IMR-90 (cell line): ENCODE results near the gene ATP11B. TPM values are rescaled to one million over a fixed set of nuclear protein-coding genes. Genes with fewer than 3 reads are reported as not detected.
A peak's percentile ranks its signal among the peaks of the same experiment; 100 is the strongest.

ENCODE experiments used
- ATAC-seq: fragments of 200-7000 bp; cut with Tn5 transposase; 2 replicates; pipeline ENCODE4 v1.9.1; 2020; ENCODE audit warnings: low read depth, mild to moderate bottlenecking, moderate library complexity
- BruUV-seq: library from RNA; stranded (reverse); fragments of 400-500 nt; replicated peaks from 2 replicates; lab custom pipeline; 2021; lab: Mats Ljungman, UMichigan
- CTCF ChIA-PET: fragments of 300-600 bp; formaldehyde crosslinking; extraction: SDS; loops from one replicate; lab custom pipeline; 2021; ENCODE audit warnings: antibody characterized with exemption; lab: Yijun Ruan, JAX
- POLR2A ChIA-PET: fragments of 300-600 bp; sonication (Branson Sonifier 250); formaldehyde crosslinking; loops from one replicate; lab custom pipeline; 2022; ENCODE audit warnings: antibody characterized with exemption; ENCODE audit not compliant: unreplicated experiment; lab: Charles Lee
- DNase-seq: peaks from one replicate; pipeline ENCODE4 v3.0.0; 2013
- H2AFZ ChIP-seq: replicated peaks from 2 replicates; pipeline ENCODE3; 2013; ENCODE audit warnings: low read length, mild to moderate bottlenecking; ENCODE audit not compliant: poor library complexity
- H2AK5ac ChIP-seq: 2 replicates; pipeline ENCODE4 v1.6.1; 2013; ENCODE audit warnings: low read depth, low read length, inconsistent platforms
- H2AK9ac ChIP-seq: replicated peaks from 2 replicates; pipeline ENCODE3; 2013; ENCODE audit warnings: mild to moderate bottlenecking, low read depth, low read length, moderate library complexity; ENCODE audit not compliant: poor library complexity
- H2BK120ac ChIP-seq: 2 replicates; pipeline ENCODE4 v1.6.1; 2013; ENCODE audit warnings: low read depth, low read length, inconsistent platforms
- H2BK15ac ChIP-seq: 3 replicates; pipeline ENCODE4 v1.6.1; 2013; ENCODE audit warnings: low read depth, low read length, inconsistent platforms
- H2BK20ac ChIP-seq: 2 replicates; pipeline ENCODE4 v1.6.1; 2013; ENCODE audit warnings: low read depth, mild to moderate bottlenecking, inconsistent platforms, low read length, moderate library complexity
- H2BK5ac ChIP-seq: 2 replicates; pipeline ENCODE4 v1.6.1; 2013; ENCODE audit warnings: mild to moderate bottlenecking, low read depth, low read length, inconsistent platforms; ENCODE audit not compliant: poor library complexity, severe bottlenecking
- H3K14ac ChIP-seq: replicated peaks from 2 replicates; pipeline ENCODE4 v1.6.1; 2013; ENCODE audit warnings: low read depth, low read length, inconsistent platforms
- H3K18ac ChIP-seq: 2 replicates; pipeline ENCODE4 v1.6.1; 2013; ENCODE audit warnings: low read depth, low read length, control low read depth
- H3K23ac ChIP-seq: 2 replicates; pipeline ENCODE4 v1.6.1; 2013; ENCODE audit warnings: low read depth, low read length, inconsistent platforms
- H3K27ac ChIP-seq: 2 replicates; pipeline ENCODE4 v1.5.1; 2013; ENCODE audit warnings: mild to moderate bottlenecking, control low read depth, low read length; ENCODE audit not compliant: insufficient read depth
- H3K27me3 ChIP-seq: 2 replicates; pipeline ENCODE4 v1.6.1; 2013; ENCODE audit warnings: low read length; ENCODE audit not compliant: control insufficient read depth, insufficient read depth
- H3K36me3 ChIP-seq: 2 replicates; pipeline ENCODE4 v1.6.1; 2013; ENCODE audit warnings: low read length, mixed read lengths; ENCODE audit not compliant: control insufficient read depth, insufficient read depth
- H3K4ac ChIP-seq: 2 replicates; pipeline ENCODE4 v1.6.1; 2013; ENCODE audit warnings: low read depth, low read length, inconsistent platforms
- H3K4me1 ChIP-seq: 2 replicates; pipeline ENCODE4 v1.6.1; 2013; ENCODE audit warnings: low read length, mixed read lengths; ENCODE audit not compliant: control insufficient read depth, insufficient read depth
- H3K4me2 ChIP-seq: 2 replicates; pipeline ENCODE4 v1.6.1; 2013; ENCODE audit warnings: low read depth, mild to moderate bottlenecking, control low read depth, low read length, moderate library complexity
- H3K4me3 ChIP-seq: 2 replicates; pipeline ENCODE4 v1.5.1; 2013; ENCODE audit warnings: low read depth, mild to moderate bottlenecking, control low read depth, low read length, moderate library complexity; ENCODE audit not compliant: insufficient read depth
- H3K56ac ChIP-seq: 2 replicates; pipeline ENCODE4 v1.6.1; 2013; ENCODE audit warnings: low read length, inconsistent platforms; ENCODE audit not compliant: insufficient read depth; ENCODE audit errors: extremely low read depth
- H3K79me1 ChIP-seq, 2 experiments: 2 replicates each; pipeline ENCODE4 v1.6.1; 2013; ENCODE audit warnings: low read length in 2 of 2, inconsistent platforms in 1 of 2, low read depth in 1 of 2
- H3K9ac ChIP-seq: 2 replicates; pipeline ENCODE4 v1.6.1; 2013; ENCODE audit warnings: low read depth, low read length, control low read depth
- H3K9me1 ChIP-seq: 2 replicates; pipeline ENCODE4 v1.6.1; 2013; ENCODE audit warnings: low read length, inconsistent platforms; ENCODE audit not compliant: insufficient read depth
- H3K9me3 ChIP-seq: 2 replicates; pipeline ENCODE4 v1.6.1; 2013; ENCODE audit warnings: low read length; ENCODE audit not compliant: control insufficient read depth, insufficient read depth
- H4K20me1 ChIP-seq: 2 replicates; pipeline ENCODE4 v1.6.1; 2013; ENCODE audit warnings: low read length, inconsistent platforms; ENCODE audit not compliant: insufficient read depth
- H4K5ac ChIP-seq: 2 replicates; pipeline ENCODE4 v1.6.1; 2013; ENCODE audit warnings: mild to moderate bottlenecking, low read depth, low read length, control low read depth
- H4K8ac ChIP-seq, 2 experiments: 2 replicates each; pipeline ENCODE4 v1.6.1; 2013; ENCODE audit warnings: low read depth in 2 of 2, low read length in 2 of 2, control low read depth in 1 of 2, inconsistent platforms in 1 of 2
- H4K91ac ChIP-seq: 2 replicates; pipeline ENCODE4 v1.6.1; 2013; ENCODE audit warnings: low read depth, low read length, inconsistent platforms; ENCODE audit not compliant: insufficient read depth
- BHLHE40 ChIP-seq: fragments of 150-350 bp; IDR thresholded peaks from 2 replicates; pipeline ENCODE4 v1.6.1; 2016; ENCODE audit warnings: mild to moderate bottlenecking, low read depth, low read length
- CEBPB ChIP-seq: IDR thresholded peaks from 2 replicates; pipeline ENCODE4 v1.6.1; 2012; ENCODE audit warnings: low read depth, low read length, improper control_type of control experiment
- FOS ChIP-seq: fragments of 150-350 bp; IDR thresholded peaks from 2 replicates; pipeline ENCODE4 v1.6.1; 2016; ENCODE audit warnings: low read depth, low read length
- MAFK ChIP-seq: IDR thresholded peaks from 2 replicates; pipeline ENCODE4 v1.6.1; 2012; ENCODE audit warnings: low read depth, low read length, improper control_type of control experiment
- MXI1 ChIP-seq: IDR thresholded peaks from 2 replicates; pipeline ENCODE4 v1.6.1; 2012; ENCODE audit warnings: low read depth, mild to moderate bottlenecking, low read length, moderate library complexity, borderline replicate concordance
- POLR2A ChIP-seq: IDR thresholded peaks from 2 replicates; pipeline ENCODE4 v1.6.1; 2012; ENCODE audit warnings: mild to moderate bottlenecking, low read depth, low read length
- SMC3 ChIP-seq: fragments of 150-350 bp; IDR thresholded peaks from 2 replicates; pipeline ENCODE4 v1.6.1; 2016; ENCODE audit warnings: low read depth, mild to moderate bottlenecking, antibody characterized with exemption, low read length, moderate library complexity
- WGBS, 2 experiments: methylation state at CpG; one replicate each; pipeline versions ENCODE4 v1.1.5 to v1.1.7; 2013; ENCODE audit warnings: missing lambda C conversion rate in 2 of 2; ENCODE audit not compliant: insufficient read length in 1 of 2; ENCODE audit errors: extremely low coverage in 2 of 2; 5-methylcytosine and 5-hydroxymethylcytosine counted together
- dilution Hi-C: fragments of 300-500 bp; cut with HindIII; formaldehyde crosslinking; loops from one replicate; pipeline ENCODE4 v1.14.3; 2018; ENCODE audit warnings: low sequenced_read_pairs; ENCODE audit not compliant: unreplicated experiment
- in situ Hi-C: fragments of 300-500 bp; cut with MboI; formaldehyde crosslinking; loops from 3 replicates; pipeline ENCODE4 v1.14.3; 2019; ENCODE audit warnings: low sequenced_read_pairs, inconsistent platforms, mixed read lengths
- intact Hi-C: fragments of 100-400 bp; cut with micrococcal nuclease; formaldehyde crosslinking; loops from 2 replicates; pipeline ENCODE4 v1.10.0; 2022
- polyA plus RNA-seq, 3 experiments: library from polyadenylated mRNA; depleted of rRNA; stranded (reverse); fragments of >200 nt; gene quantifications; 2 replicates each; pipeline ENCODE4 v1.2.3, GENCODE V29; 2012; ENCODE audit warnings: low replicate concordance in 1 of 3
- total RNA-seq: library from RNA; depleted of rRNA; stranded (reverse); fragments of >200 nt; gene quantifications from 2 replicates; pipeline ENCODE4 v1.2.3, GENCODE V29; 2012

ATP11B gene
- total and polyA plus RNA-seq, 2 of the 4 experiments (the other 2 are of a cell fraction) = 10.0 to 39.6 TPM

GRCh38 chr3:182921665-182922355, 128.5 kb downstream of the ATP11B start:
- H3K79me1 ChIP-seq = no peaks in the 10 kb centered on the region
- no peak for TF ChIP-seq MAFK
- no peak for TF ChIP-seq BHLHE40
- peak; percentile 69 for TF ChIP-seq CEBPB
- no peak for TF ChIP-seq SMC3
- TF ChIP-seq FOS = no peak
- no peak for TF ChIP-seq MXI1
- TF ChIP-seq POLR2A = no peak
- H2BK5ac ChIP-seq = no peak overlapping the region
- dilution Hi-C loops (no loop called here), in situ Hi-C loops (loop anchor here (25.0 kb wide), 1 partner anchor 465 kb away; no protein-coding TSS in a partner anchor), intact Hi-C loops (no loop called here)
- no peak overlapping the region for H3K9ac ChIP-seq
- H3K14ac ChIP-seq = no peak overlapping the region
- 0 out of 2 replicates have a peak, but pooled peaks cover 1% of the 10 kb centered on the region for H3K36me3 ChIP-seq
- H4K5ac ChIP-seq = no peak overlapping the region
- H2AK9ac ChIP-seq = no peak overlapping the region
- no peak overlapping the region for H2BK20ac ChIP-seq
- H2BK120ac ChIP-seq = no peak overlapping the region
- no peak overlapping the region for H3K18ac ChIP-seq
- H3K27me3 ChIP-seq = no peaks in the 10 kb centered on the region
- no peak overlapping the region for H3K23ac ChIP-seq
- no peak overlapping the region for H3K4me3 ChIP-seq
- H2AK5ac ChIP-seq = no peak overlapping the region
- no peaks in the 10 kb centered on the region for H3K9me1 ChIP-seq
- ChIA-PET CTCF (interaction anchor here (1.5 kb wide), 1 partner anchor 20 kb away, joined by 3 read pairs; no protein-coding TSS in a partner anchor), POLR2A (no interaction called here)
- no peaks in the 10 kb centered on the region for H3K4me1 ChIP-seq
- no peak overlapping the region for H3K27ac ChIP-seq
- H3K56ac ChIP-seq = no peak overlapping the region
- no peak overlapping the region for H4K8ac ChIP-seq
- no peaks in the 10 kb centered on the region for H3K9me3 ChIP-seq
- H3K4me2 ChIP-seq = no peak overlapping the region
- H2BK15ac ChIP-seq = no peak overlapping the region
- DNase-seq (peak; percentile 42), ATAC-seq (peak; percentile 51)
- no peak overlapping the region for H4K91ac ChIP-seq
- no peak overlapping the region for H2AFZ ChIP-seq
- BruUV-seq = no TSS peak
- no peaks in the 10 kb centered on the region for H4K20me1 ChIP-seq
- WGBS, 2 experiments = no CpG with 5 or more reads among the region's 4 CpGs
- no peak overlapping the region for H3K4ac ChIP-seq
